Measurements from ENCODE around the gene PRB4. TPM values are rescaled to one million over a fixed set of nuclear protein-coding genes. Genes with fewer than 3 reads are reported as not detected.
"Not testable (repeated sequence)": the region's sequence is repeated elsewhere in the genome, so short reads cannot be mapped to it uniquely, and the experiment has no call there.

Gene PRB4
- polyA plus RNA-seq (ENCODE audit: insufficient read length) = not detected
- long read RNA-seq, donor 1 = 0 reads
- long read RNA-seq, donor 2 = 0 reads
- long read RNA-seq, donor 3 = 0 reads
- long read RNA-seq, donor 4 = 0 reads
- long read RNA-seq, donor 5 = 0 reads
- long read RNA-seq, donor 6 = 0 reads
- long read RNA-seq, donor 7 = 0 reads
- long read RNA-seq, donor 8 = 0 reads

DNA sequence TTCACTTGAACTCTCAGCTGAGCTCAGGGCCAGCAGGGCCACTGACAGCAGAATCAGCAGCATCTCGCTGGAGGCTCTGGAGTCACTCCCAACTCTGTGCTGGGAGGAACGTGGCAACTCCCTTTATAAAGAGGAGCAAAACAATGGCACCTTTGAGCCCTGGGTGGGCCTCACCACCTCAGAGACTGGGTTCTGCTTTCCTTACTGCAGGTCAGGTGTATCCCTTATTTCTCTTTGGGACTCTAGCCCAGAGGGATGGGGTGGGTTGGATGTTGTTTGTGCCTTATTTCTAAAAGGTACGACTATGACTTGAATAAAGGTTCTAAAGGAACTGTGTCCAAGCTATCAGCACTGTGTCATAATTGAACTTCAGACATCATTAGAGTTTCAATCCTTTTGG lies at the start of gene PRB4:
Gene PRB4, minus strand, starts transcription at position 101 of the 400 bp plus-strand sequence. Its CDS starts 38 bp downstream, at position 63.
- DNase-seq = no peak

DNA sequence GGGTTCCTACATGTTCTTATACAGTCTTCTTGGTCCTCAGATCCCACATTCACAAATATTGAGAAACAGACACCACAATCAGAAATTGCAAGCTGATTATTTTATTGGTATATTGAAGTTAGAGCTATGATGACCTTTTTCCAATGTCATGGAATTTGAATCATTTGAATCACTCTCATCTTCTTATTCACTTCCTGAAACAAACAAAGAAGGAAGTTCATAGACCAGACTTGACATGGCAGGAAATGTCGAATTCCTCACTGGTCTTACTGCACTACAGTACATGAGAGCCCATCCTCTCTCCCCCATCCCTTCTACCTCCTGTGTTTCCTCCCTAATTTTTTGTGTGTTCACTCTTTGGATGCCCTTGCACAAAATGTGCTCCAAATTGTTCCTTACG lies 41.5 kb upstream of the PRB4 start:
- not testable (repeated sequence) for DNase-seq

DNA sequence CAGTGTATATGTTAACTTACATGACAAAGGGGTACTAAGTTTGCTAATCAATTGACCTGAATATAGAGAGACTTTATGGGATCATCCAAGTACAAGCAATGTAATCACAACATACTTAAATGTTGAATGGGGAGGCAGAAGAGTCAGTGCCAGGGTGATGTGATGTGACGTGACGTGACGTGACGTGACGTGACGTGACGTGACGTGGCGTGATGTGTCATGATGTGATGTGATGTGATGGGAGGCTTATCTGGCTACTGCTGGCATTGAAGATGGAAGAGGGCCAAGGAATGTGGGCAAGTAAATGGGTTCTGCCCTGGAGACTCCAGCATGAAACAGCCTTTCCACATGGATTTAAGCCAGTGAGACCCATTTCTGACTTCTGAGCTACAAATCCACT lies 38.2 kb upstream of the PRB4 start:
- DNase-seq = no peak

DNA sequence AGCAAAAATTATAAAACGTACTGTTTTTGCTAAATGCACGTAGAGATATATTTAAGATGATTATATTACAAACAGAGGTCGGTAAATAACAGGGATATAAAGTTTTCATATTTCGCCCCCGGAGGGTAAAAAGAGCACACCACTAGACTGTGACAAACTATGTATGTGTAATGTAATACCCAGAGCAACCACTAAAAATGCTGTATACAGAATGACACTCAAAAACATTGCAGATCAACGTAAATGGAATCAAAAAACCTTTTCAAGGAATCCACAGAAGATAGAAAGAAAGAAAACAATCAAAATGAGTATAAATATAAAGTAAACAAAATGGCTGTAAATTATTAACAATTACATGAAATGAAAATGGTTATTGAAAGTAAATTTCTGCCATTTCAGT lies 37.6 kb upstream of the PRB4 start:
- DNase-seq = no peak

DNA sequence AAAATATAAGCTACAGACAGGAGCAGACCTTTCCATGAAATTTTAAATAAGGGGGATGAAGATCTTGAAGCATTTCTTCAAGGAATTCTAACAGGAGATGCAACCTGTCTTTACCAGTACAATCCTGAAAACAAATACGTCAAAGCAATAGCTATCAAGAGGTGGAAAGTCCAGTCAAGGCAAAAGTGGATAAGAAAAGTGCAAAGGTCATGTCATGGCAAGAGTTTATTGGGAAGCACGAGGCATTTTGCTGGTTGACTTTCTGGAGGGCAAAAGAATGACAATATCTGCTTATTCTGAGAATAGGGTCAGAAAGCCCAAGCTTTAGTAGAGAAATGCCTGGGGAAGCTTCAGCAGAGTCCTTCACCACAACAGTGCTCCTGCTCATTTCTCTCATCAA lies 34.3 kb upstream of the PRB4 start:
- no peak for DNase-seq

DNA sequence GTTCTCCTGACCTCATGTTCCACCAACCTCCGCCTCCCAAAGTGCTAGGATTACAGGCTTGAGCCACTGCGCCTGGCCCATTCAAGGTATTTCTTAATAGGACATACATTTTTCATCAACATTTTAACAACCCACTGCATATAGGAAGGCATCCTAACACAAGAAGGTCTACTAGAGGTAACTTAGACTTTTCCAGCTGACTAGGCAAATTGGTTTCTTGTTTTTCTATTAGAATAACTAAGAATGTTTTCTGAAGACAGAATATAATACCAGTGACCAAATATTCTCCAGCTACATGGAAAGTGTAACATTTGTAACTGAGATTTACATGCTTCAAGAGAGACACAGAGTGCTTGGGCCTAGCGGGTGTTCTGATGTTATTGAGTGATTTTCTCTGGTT lies 14.2 kb upstream of the PRB4 start:
- DNase-seq = no peak

DNA sequence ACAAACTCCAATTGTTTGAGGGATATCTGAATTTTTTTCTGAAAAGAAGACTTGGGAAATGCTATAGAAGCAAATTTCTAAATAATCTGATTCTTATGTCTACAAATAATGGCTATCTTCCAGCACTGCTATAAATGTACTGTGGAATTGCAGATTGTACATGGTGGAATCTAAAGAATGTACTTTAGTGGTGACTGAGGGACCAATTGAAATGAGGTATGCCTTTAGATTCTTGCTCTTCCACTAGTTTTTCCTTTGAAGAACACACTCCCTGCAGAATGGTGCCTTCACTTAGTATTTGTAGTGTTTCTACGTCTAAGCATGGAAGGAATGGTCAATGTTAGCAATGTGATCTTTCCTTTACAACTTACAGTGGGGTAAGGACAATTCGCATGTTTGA lies 11.7 kb upstream of the PRB4 start:
- DNase-seq = no peak

DNA sequence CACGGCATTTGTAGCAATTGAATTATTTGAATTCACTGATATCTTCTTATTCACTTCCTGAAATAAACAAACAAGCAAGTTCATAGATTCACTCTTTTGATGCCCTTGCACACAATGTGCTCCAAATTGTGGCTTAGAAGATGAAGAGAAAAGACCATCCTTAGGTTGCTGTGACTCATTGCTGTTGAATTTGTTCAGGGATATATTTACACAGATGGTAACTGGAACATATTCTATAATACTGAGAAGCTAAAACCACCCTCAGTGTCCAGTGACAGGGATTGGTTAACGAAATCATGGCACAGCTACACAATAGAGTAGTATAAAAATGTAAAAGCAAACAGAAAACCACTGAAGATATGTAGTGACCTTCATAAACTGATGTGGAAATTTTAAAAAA lies 3.1 kb downstream of the PRB4 start:
- no peak for DNase-seq

DNA sequence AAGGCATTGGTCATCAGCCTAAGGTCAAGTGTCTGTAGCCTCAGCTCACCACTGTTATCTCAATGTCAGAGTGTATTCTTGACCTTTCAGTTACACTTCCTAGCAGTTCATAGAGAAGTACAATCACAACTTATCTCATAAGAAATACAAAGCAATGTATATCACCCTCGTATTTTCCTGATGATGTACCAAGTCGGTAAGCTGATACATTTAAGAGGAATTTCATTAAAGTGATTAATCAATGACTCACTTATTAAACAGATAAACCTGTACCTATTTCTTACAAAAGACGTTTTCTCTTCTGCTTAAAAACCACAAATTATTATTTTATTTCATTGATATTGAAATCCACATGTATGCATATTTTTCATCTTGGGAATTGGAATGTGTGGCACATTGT lies 36.8 kb downstream of the PRB4 start:
- DNase-seq = no peak

DNA sequence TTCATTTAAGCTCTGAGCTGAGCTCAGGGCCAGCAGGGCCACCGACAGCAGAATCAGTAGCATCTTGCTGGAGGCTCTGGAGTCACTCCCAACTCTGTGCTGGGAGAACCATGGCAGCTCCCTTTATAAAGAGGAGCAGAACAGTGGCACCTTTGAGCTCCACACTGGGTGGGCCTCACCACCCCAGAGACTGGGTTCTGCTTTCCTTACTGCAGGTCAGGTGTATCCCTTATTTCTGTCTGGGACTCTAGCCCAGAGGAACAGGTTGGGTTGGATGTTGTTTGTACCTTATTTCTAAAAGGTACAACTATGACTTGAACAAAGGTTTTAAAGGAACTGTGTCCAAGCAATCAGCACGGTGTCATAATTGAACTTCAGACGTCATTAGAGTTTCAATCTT lies 40.6 kb downstream of the PRB4 start, which contains the start of gene PRB3:
Gene PRB3, minus strand, starts transcription at position 101 of the 400 bp plus-strand sequence. Its CDS starts 38 bp downstream, at position 63.
- DNase-seq = no peak

DNA sequence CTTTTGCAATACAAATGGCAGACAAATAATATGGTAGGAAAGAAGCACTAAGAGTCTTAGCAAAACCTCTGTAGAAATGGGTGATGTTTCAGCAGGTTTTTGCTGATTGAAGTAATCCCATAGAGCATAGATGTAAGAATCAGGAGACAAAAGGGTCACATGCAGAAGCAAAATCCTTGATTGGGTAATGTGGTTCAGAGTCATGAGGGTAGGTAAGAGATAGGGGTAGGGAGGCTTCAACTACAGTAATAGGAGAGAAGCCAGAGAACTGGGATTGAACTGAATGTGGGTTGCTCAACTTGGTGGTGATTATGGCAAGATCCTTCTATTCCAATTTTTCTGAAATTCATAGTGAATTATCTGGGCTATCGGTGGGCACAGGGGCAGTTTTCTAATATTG lies 45.7 kb downstream of the PRB4 start:
- DNase-seq = no peak

Other genes with a start within 250 kb of the PRB4 start
- gene TAS2R46, start 248.1 kb downstream of the PRB4 start, polyA plus RNA-seq (ENCODE audit: insufficient read length) = not detected
- gene TAS2R43, start 218.1 kb downstream of the PRB4 start, polyA plus RNA-seq (ENCODE audit: insufficient read length) = 0.63 TPM
- gene TAS2R30, start 175.8 kb downstream of the PRB4 start, polyA plus RNA-seq (ENCODE audit: insufficient read length) = 0.52 TPM
- gene SMIM10L1, start 139.2 kb downstream of the PRB4 start, polyA plus RNA-seq (ENCODE audit: insufficient read length) = 17.1 TPM
- gene TAS2R42, start 123.5 kb downstream of the PRB4 start, polyA plus RNA-seq (ENCODE audit: insufficient read length) = not detected
- not detected for gene PRB3, start 40.7 kb downstream of the PRB4 start, polyA plus RNA-seq (ENCODE audit: insufficient read length)
- 1.5 TPM for gene PRB2, start 85.1 kb upstream of the PRB4 start, polyA plus RNA-seq (ENCODE audit: insufficient read length)

Data from left kidney (tissue), 8 donors.